GM18526 (cell line): ENCODE data around the gene ADARB2.

Source experiments
- POLR2A ChIP-seq: IDR thresholded peaks from 3 replicates; pipeline ENCODE4 v1.6.1; 2011; ENCODE audit not compliant: insufficient read length; ENCODE audit errors: extremely low read depth

Gene ADARB2

DNA sequence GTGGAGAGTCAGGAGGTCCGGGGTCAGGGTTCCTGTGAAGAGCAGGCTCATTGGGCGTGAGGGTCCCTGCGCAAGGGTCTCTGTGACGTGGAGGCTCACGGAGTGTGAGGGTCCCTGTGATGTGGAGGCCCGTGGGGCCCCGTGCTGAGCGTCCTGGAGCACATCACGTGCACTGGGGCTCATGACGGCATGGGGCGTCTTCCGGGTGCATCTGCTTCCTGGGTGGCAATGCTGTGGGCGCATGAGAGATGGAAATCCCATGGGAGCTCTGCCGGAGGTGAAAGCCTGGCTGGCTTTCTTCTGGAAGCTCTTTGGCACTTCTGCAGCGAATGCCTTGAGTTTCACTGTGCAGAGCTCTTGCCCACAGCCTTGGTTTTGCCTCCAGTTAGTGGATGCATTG is 609.7 kb downstream of the ADARB2 start:
- no peak for TF ChIP-seq POLR2A
